Suprapubic skin (tissue), 4 donors: ENCODE measurements around the gene POLR3E. TPM values are rescaled to one million over a fixed set of nuclear protein-coding genes. Genes with fewer than 3 reads are reported as not detected.
"Not testable (repeated sequence)": the region's sequence is repeated elsewhere in the genome, so short reads cannot be mapped to it uniquely, and the experiment has no call there.

Experiments
- DNase-seq, 2 donors: peaks; one replicate each; pipeline ENCODE4 v3.0.0-alpha.2; 2019; ENCODE audit warnings: low spot score in 2 of 2
- H3K27ac ChIP-seq: fragments of 200-600 bp; sonication (generic); one replicate; pipeline ENCODE4 v1.5.1; 2019
- H3K27me3 ChIP-seq: fragments of 200-600 bp; sonication (generic); one replicate; pipeline ENCODE4 v1.5.1; 2019
- H3K36me3 ChIP-seq: fragments of 200-600 bp; sonication (generic); one replicate; pipeline ENCODE4 v1.5.1; 2019
- H3K4me1 ChIP-seq: fragments of 200-600 bp; sonication (generic); one replicate; pipeline ENCODE4 v1.5.1; 2019
- H3K4me3 ChIP-seq: fragments of 200-600 bp; sonication (generic); one replicate; pipeline ENCODE4 v1.5.1; 2019; ENCODE audit warnings: mild to moderate bottlenecking
- H3K9me3 ChIP-seq: fragments of 200-600 bp; sonication (generic); one replicate; pipeline ENCODE4 v1.5.1; 2019
- CTCF ChIP-seq, 2 donors: fragments of 200-600 bp in 1 of 2; fragments of 450-650 bp in 1 of 2; sonication (generic) in 1 of 2; IDR thresholded peaks; one replicate each; pipeline ENCODE4 v1.5.1; 2016 to 2019; ENCODE audit warnings: antibody characterized with exemption in 2 of 2, mild to moderate bottlenecking in 1 of 2, moderate library complexity in 1 of 2
- EP300 ChIP-seq: sonication (generic); formaldehyde crosslinking; IDR thresholded peaks from one replicate; pipeline ENCODE4 v1.6.1; 2017; ENCODE audit warnings: antibody characterized with exemption
- POLR2A ChIP-seq, 2 donors: fragments of 450-650 bp; IDR thresholded peaks; one replicate each; pipeline ENCODE4 v1.6.1; 2017; ENCODE audit warnings: antibody characterized with exemption in 2 of 2, mild to moderate bottlenecking in 2 of 2, moderate library complexity in 2 of 2
- POLR2AphosphoS5 ChIP-seq, 3 donors: sonication (generic); formaldehyde crosslinking; IDR thresholded peaks; one replicate each; pipeline ENCODE4 v1.6.1; 2017; ENCODE audit warnings: antibody characterized with exemption in 3 of 3
- WGBS: methylation state at CpG from one replicate; pipeline ENCODE4 v1.1.5; 2018; 5-methylcytosine and 5-hydroxymethylcytosine counted together
- total RNA-seq, 4 donors: library from RNA; depleted of rRNA; stranded (reverse); fragments of >200 nt; gene quantifications; one replicate each; pipeline ENCODE4 v1.1.0, GENCODE V29; 2016

POLR3E gene
- total RNA-seq, 4 donors from 2014 or later, result 63.3 to 116 (median 89.0) TPM

- no peak overlapping the region for H3K4me3 ChIP-seq
- H3K36me3 ChIP-seq, result peaks cover 50% of the 10 kb centered on the region
- H3K27me3 ChIP-seq, result no peaks in the 10 kb centered on the region
- no peak for DNase-seq
- 79% methylated on average over 20 of the region's 20 CpGs for WGBS
- TF ChIP-seq POLR2AphosphoS5 (IDR thresholded peaks at IDR 0.05), result no peak
- TF ChIP-seq CTCF (IDR thresholded peaks at IDR 0.05), result no peak
- TF ChIP-seq EP300, result no peak
- TF ChIP-seq POLR2A (IDR thresholded peaks at IDR 0.05), result no peak
- H3K4me1 ChIP-seq, result peaks cover 2% of the 10 kb centered on the region
- H3K9me3 ChIP-seq, result no peaks in the 10 kb centered on the region
- H3K27ac ChIP-seq, result no peak overlapping the region
These were observed 50.1 kb downstream of the POLR3E start for GRCh38 chr16:22347100-22347820.

- Histone ChIP-seq H3K27ac (no peak overlapping the region), H3K4me1 (peaks cover 6% of the 10 kb centered on the region), H3K27me3 (no peaks in the 10 kb centered on the region), H3K36me3 (peaks cover 50% of the 10 kb centered on the region), H3K9me3 (no peaks in the 10 kb centered on the region), H3K4me3 (no peak overlapping the region)
- WGBS, result 68% methylated on average over 2 of the region's 2 CpGs
- DNase-seq, result no peak
- no peak for TF ChIP-seq EP300
- TF ChIP-seq POLR2AphosphoS5 (IDR thresholded peaks at IDR 0.05), result no peak
- no peak for TF ChIP-seq POLR2A (IDR thresholded peaks at IDR 0.05)
- no peak for TF ChIP-seq CTCF (IDR thresholded peaks at IDR 0.05)
These were observed 51.1 kb downstream of the POLR3E start for GRCh38 chr16:22348291-22348690.

- H3K27me3 ChIP-seq, H3K27ac ChIP-seq, DNase-seq, H3K9me3 ChIP-seq, H3K4me3 ChIP-seq: not testable (repeated sequence)
- H3K36me3 ChIP-seq, result peaks cover 47% of the 10 kb centered on the region
- peaks cover 16% of the 10 kb centered on the region for H3K4me1 ChIP-seq
- 99% methylated on average over 6 of the region's 6 CpGs for whole genome bisulfite sequencing
These were observed 53.8 kb downstream of the POLR3E start for GRCh38 chr16:22351017-22351416.

- WGBS, result 96% methylated on average over 6 of the region's 6 CpGs
- no peaks in the 10 kb centered on the region for H3K27me3 ChIP-seq
- no peak for TF ChIP-seq CTCF (IDR thresholded peaks at IDR 0.05)
- no peak for TF ChIP-seq EP300
- no peak for TF ChIP-seq POLR2AphosphoS5 (IDR thresholded peaks at IDR 0.05)
- TF ChIP-seq POLR2A (IDR thresholded peaks at IDR 0.05), result no peak
- peaks cover 16% of the 10 kb centered on the region for H3K4me1 ChIP-seq
- H3K9me3 ChIP-seq, result no peaks in the 10 kb centered on the region
- H3K27ac ChIP-seq, result no peak overlapping the region
- H3K36me3 ChIP-seq, result peaks cover 36% of the 10 kb centered on the region
- H3K4me3 ChIP-seq, result no peak overlapping the region
- no peak for DNase-seq
These were observed 54.9 kb downstream of the POLR3E start for GRCh38 chr16:22352140-22352539.

GRCh38 chr16:22352723-22353122, 55.5 kb downstream of the POLR3E start:
- no peaks in the 10 kb centered on the region for H3K27me3 ChIP-seq
- TF ChIP-seq POLR2AphosphoS5 (IDR thresholded peaks at IDR 0.05) (no peak), CTCF (IDR thresholded peaks at IDR 0.05) (no peak), POLR2A (IDR thresholded peaks at IDR 0.05) (no peak), EP300 (no peak)
- H3K4me3 ChIP-seq, result no peak overlapping the region
- 93% methylated on average over 5 of the region's 5 CpGs for WGBS
- no peaks in the 10 kb centered on the region for H3K9me3 ChIP-seq
- H3K36me3 ChIP-seq, result peaks cover 30% of the 10 kb centered on the region
- DNase-seq, result no peak
- no peak overlapping the region for H3K27ac ChIP-seq
- peaks cover 14% of the 10 kb centered on the region for H3K4me1 ChIP-seq
